ENCODE measurements around the gene FIZ1.

The FIZ1 gene

GRCh38 chr19:55599468-55599841 is at the start of gene FIZ1:
TSS of gene FIZ1 (minus strand) at chr19:55599517. CDS start at chr19:55597865, 1,652 bp downstream.
- DNase-seq, result peak; percentile 96

GRCh38 chr19:55648585-55649267 is 49.4 kb upstream of the FIZ1 start:
- no peak for DNase-seq

GRCh38 chr19:55647732-55648584 is 48.6 kb upstream of the FIZ1 start, which contains the start of gene CCDC106:
TSS of gene CCDC106 (plus strand) at chr19:55648212. CDS start at chr19:55649047, 835 bp downstream.
- peak; percentile 57 for DNase-seq

GRCh38 chr19:55646889-55647731 is 47.8 kb upstream of the FIZ1 start:
- no peak for DNase-seq

GRCh38 chr19:55645512-55645881 is 46.2 kb upstream of the FIZ1 start:
- no peak for DNase-seq

- no peak for DNase-seq
These were observed 45.7 kb upstream of the FIZ1 start for GRCh38 chr19:55644842-55645511.

- DNase-seq, result no peak
These were observed 45.0 kb upstream of the FIZ1 start for GRCh38 chr19:55644191-55644833.

GRCh38 chr19:55643887-55644176 is 44.5 kb upstream of the FIZ1 start:
- no peak for DNase-seq

GRCh38 chr19:55643003-55643886 is 43.9 kb upstream of the FIZ1 start, which contains the start of gene ZNF581:
TSS of gene ZNF581 (plus strand) at chr19:55643649. CDS start at chr19:55644572, 923 bp downstream.
- DNase-seq, result peak; percentile 86

- DNase-seq, result peak; percentile 46
These were observed 43.1 kb upstream of the FIZ1 start for GRCh38 chr19:55642153-55643002.

GRCh38 chr19:55641426-55642152 is 42.3 kb upstream of the FIZ1 start:
- no peak for DNase-seq

- peak; percentile 70 for DNase-seq
These were observed 41.5 kb upstream of the FIZ1 start, which contains the start of gene ZNF580 for GRCh38 chr19:55640577-55641425. TSS of gene ZNF580 (plus strand) at chr19:55641002. CDS start at chr19:55642509, 1,507 bp downstream.

GRCh38 chr19:55640043-55640576 is 40.8 kb upstream of the FIZ1 start:
- peak; percentile 76 for DNase-seq

- DNase-seq, result peak; percentile 65
These were observed 39.6 kb upstream of the FIZ1 start for GRCh38 chr19:55638864-55639359.

GRCh38 chr19:55637534-55637933 is 38.2 kb upstream of the FIZ1 start:
- no peak for DNase-seq

GRCh38 chr19:55636723-55637122 is 37.4 kb upstream of the FIZ1 start:
- no peak for DNase-seq

GRCh38 chr19:55635856-55636440 is 36.6 kb upstream of the FIZ1 start:
- DNase-seq, result no peak

Measured in activated naive CD4-positive, alpha-beta T cell treated with anti-CD3 and anti-CD28 coated beads, Interleukin-2, amount 50 U/mL, for 16 hours (primary cell).